IMR-90 (cell line): ENCODE results near the gene PHF11.

Experiments
- CEBPB ChIP-seq: IDR thresholded peaks from 2 replicates; pipeline ENCODE4 v1.6.1; 2012; ENCODE audit warnings: low read depth, low read length, improper control_type of control experiment
- CHD1 ChIP-seq: IDR thresholded peaks from 2 replicates; pipeline ENCODE4 v1.6.1; 2012; ENCODE audit warnings: low read depth, low read length, improper control_type of control experiment
- CTCF ChIP-seq: conservative IDR thresholded peaks from 2 replicates; pipeline ENCODE4 v1.5.1; 2012; ENCODE audit warnings: mild to moderate bottlenecking, low read depth, low read length, improper control_type of control experiment
- MAFK ChIP-seq: IDR thresholded peaks from 2 replicates; pipeline ENCODE4 v1.6.1; 2012; ENCODE audit warnings: low read depth, low read length, improper control_type of control experiment
- MXI1 ChIP-seq: IDR thresholded peaks from 2 replicates; pipeline ENCODE4 v1.6.1; 2012; ENCODE audit warnings: low read depth, mild to moderate bottlenecking, low read length, moderate library complexity, borderline replicate concordance
- POLR2A ChIP-seq: IDR thresholded peaks from 2 replicates; pipeline ENCODE4 v1.6.1; 2012; ENCODE audit warnings: mild to moderate bottlenecking, low read depth, low read length
- SMC3 ChIP-seq: fragments of 150-350 bp; IDR thresholded peaks from 2 replicates; pipeline ENCODE4 v1.6.1; 2016; ENCODE audit warnings: low read depth, mild to moderate bottlenecking, antibody characterized with exemption, low read length, moderate library complexity

- no peak for TF ChIP-seq POLR2A
- TF ChIP-seq SMC3, result no peak
- TF ChIP-seq CTCF, result no peak
- no peak for TF ChIP-seq CEBPB
- TF ChIP-seq MAFK, result no peak
- TF ChIP-seq CHD1, result no peak
- TF ChIP-seq MXI1, result no peak
These were observed 55.3 kb downstream of the PHF11 start for GRCh38 chr13:49550942-49551644.
